B cell (primary cell): ENCODE measurements around the gene THBD. TPM values are rescaled to one million over a fixed set of nuclear protein-coding genes. Genes with fewer than 3 reads are reported as not detected.

Experiments
- ATAC-seq: fragments of 200-7000 bp; cut with Tn5 transposase; one replicate; pipeline ENCODE4 v1.10.0; 2021; ENCODE audit warnings: low read depth, mild to moderate bottlenecking, moderate number of reproducible peaks, moderate library complexity
- CTCF ChIA-PET: fragments of 350-600 bp; sonication (Branson Sonifier 250); formaldehyde crosslinking; loops from one replicate; lab custom pipeline; 2021; ENCODE audit warnings: antibody characterized with exemption, inconsistent platforms; lab: Charles Lee
- POLR2A ChIA-PET: fragments of 350-600 bp; sonication (Branson Sonifier 250); formaldehyde crosslinking; loops from one replicate; lab custom pipeline; 2021; ENCODE audit warnings: antibody characterized with exemption; lab: Charles Lee
- DNase-seq: peaks from one replicate; pipeline ENCODE4 v3.0.0; 2013
- H2AFZ ChIP-seq: 2 replicates; pipeline ENCODE4 v1.6.1; 2012; ENCODE audit warnings: mild to moderate bottlenecking, low read depth, low read length; ENCODE audit not compliant: insufficient read depth, poor library complexity, severe bottlenecking
- H3K27ac ChIP-seq, 2 donors: 1 replicate in 1 of 2; 2 replicates in 1 of 2; pipeline ENCODE4 v1.5.1; 2012 to 2013; ENCODE audit warnings: low read length in 2 of 2, mild to moderate bottlenecking in 2 of 2, moderate library complexity in 1 of 2
- H3K27me3 ChIP-seq, 4 experiments: fragments of 200-600 bp in 1 of 4; sonication (generic) in 1 of 4; replicated peaks in 1 of 4; 1 replicate in 2 of 4; 2 replicates in 2 of 4; pipeline versions ENCODE4 v1.6.1 to v1.7.0; 2013 to 2016; ENCODE audit warnings: low read length in 3 of 4, mild to moderate bottlenecking in 2 of 4, mixed read lengths in 1 of 4, moderate library complexity in 1 of 4; ENCODE audit not compliant: insufficient read depth in 4 of 4, control insufficient read depth in 3 of 4; ENCODE audit errors: control extremely low read depth in 1 of 4
- H3K36me3 ChIP-seq, 2 experiments: replicated peaks in 1 of 2; 1 replicate in 1 of 2; 2 replicates in 1 of 2; pipeline versions ENCODE4 v1.6.1 to v1.7.1; 2013; ENCODE audit warnings: low read length in 1 of 2; ENCODE audit not compliant: insufficient read depth in 2 of 2, control insufficient read depth in 1 of 2; ENCODE audit errors: control extremely low read depth in 1 of 2, extremely low read depth in 1 of 2
- H3K4me1 ChIP-seq, 2 donors: fragments of 200-600 bp in 1 of 2; sonication (generic) in 1 of 2; 1 replicate in 1 of 2; 2 replicates in 1 of 2; pipeline versions ENCODE4 v1.5.1 to v1.6.1; 2013 to 2017; ENCODE audit warnings: low read length in 2 of 2; ENCODE audit not compliant: control insufficient read depth in 2 of 2, insufficient read depth in 2 of 2
- H3K4me2 ChIP-seq: replicated peaks from 2 replicates; pipeline ENCODE3; 2012; ENCODE audit warnings: mild to moderate bottlenecking, low read depth, low read length; ENCODE audit not compliant: poor library complexity, severe bottlenecking
- H3K4me3 ChIP-seq, 5 experiments: fragments of 200-600 bp in 1 of 5; sonication (generic) in 1 of 5; 1 replicate in 3 of 5; 2 replicates in 2 of 5; pipeline versions ENCODE4 v1.5.1 to v1.7.0; 2011 to 2016; ENCODE audit warnings: low read length in 4 of 5, mild to moderate bottlenecking in 4 of 5, low read depth in 2 of 5, control low read depth in 1 of 5, moderate library complexity in 1 of 5; ENCODE audit not compliant: insufficient read depth in 1 of 5; ENCODE audit errors: control extremely low read depth in 1 of 5, extremely low read depth in 1 of 5
- H3K79me2 ChIP-seq: fragments of 200-600 bp; sonication (generic); one replicate; pipeline ENCODE4 v1.6.0; 2016; ENCODE audit warnings: low read length; ENCODE audit not compliant: control insufficient read depth, insufficient read depth
- H3K9ac ChIP-seq: fragments of 200-600 bp; sonication (generic); 2 replicates; pipeline ENCODE4 v1.6.1; 2017; ENCODE audit warnings: mild to moderate bottlenecking, low read length, moderate library complexity
- H3K9me3 ChIP-seq, 3 donors: one replicate each; pipeline versions ENCODE4 v1.6.1 to v1.7.1; 2013; ENCODE audit warnings: low read length in 2 of 3; ENCODE audit not compliant: control insufficient read depth in 2 of 3, insufficient read depth in 1 of 3; ENCODE audit errors: control extremely low read depth in 1 of 3
- H4K20me1 ChIP-seq: 2 replicates; pipeline ENCODE4 v1.6.0; 2012; ENCODE audit warnings: mild to moderate bottlenecking, low read length; ENCODE audit not compliant: insufficient read depth, control insufficient read depth, poor library complexity, severe bottlenecking
- H3K27ac Mint-ChIP-seq: one replicate; pipeline ENCODE4 v1.8.0; 2021; ENCODE audit warnings: mixed read lengths
- H3K27me3 Mint-ChIP-seq: one replicate; pipeline ENCODE4 v1.8.0; 2021; ENCODE audit warnings: mixed read lengths
- H3K4me1 Mint-ChIP-seq: one replicate; pipeline ENCODE4 v1.8.0; 2021; ENCODE audit warnings: mixed read lengths
- H3K4me3 Mint-ChIP-seq: one replicate; pipeline ENCODE4 v1.8.0; 2021; ENCODE audit warnings: mixed read lengths
- H3K9me3 Mint-ChIP-seq: one replicate; pipeline ENCODE4 v1.8.0; 2022; ENCODE audit warnings: mixed read lengths; ENCODE audit not compliant: insufficient read depth
- CTCF ChIP-seq: fragments of 200-600 bp; IDR thresholded peaks from one replicate; pipeline ENCODE4 v1.8.0; 2022; ENCODE audit warnings: antibody characterized with exemption, mild to moderate bottlenecking
- EZH2 ChIP-seq: IDR thresholded peaks from 2 replicates; pipeline ENCODE4 v1.6.1; 2012; ENCODE audit warnings: borderline replicate concordance, low read depth, mild to moderate bottlenecking, moderate library complexity, low read length; ENCODE audit not compliant: insufficient read depth, poor library complexity, severe bottlenecking
- WGBS: methylation state at CpG from one replicate; pipeline ENCODE4 v1.1.5; 2013; ENCODE audit warnings: missing lambda C conversion rate; ENCODE audit not compliant: insufficient coverage; 5-methylcytosine and 5-hydroxymethylcytosine counted together
- intact Hi-C: fragments of 100-400 bp; cut with micrococcal nuclease; formaldehyde crosslinking; loops from one replicate; pipeline ENCODE4 v1.10.0; 2022
- polyA minus RNA-seq: library from RNA; depleted of rRNA, polyadenylated mRNA; stranded (reverse); fragments of >200 nt; gene quantifications from 2 replicates; pipeline ENCODE4 v1.2.3, GENCODE V29; 2012
- polyA plus RNA-seq: library from polyadenylated mRNA; depleted of rRNA; stranded (reverse); fragments of >200 nt; gene quantifications from 2 replicates; pipeline ENCODE4 v1.2.3, GENCODE V29; 2012
- total RNA-seq, 2 donors: library from RNA; stranded (reverse); fragments of 120-200 nt in 1 of 2; gene quantifications; 1 replicate in 1 of 2; 2 replicates in 1 of 2; pipeline versions ENCODE4 v1.2.3 to v1.2.4, GENCODE V29; 2013 to 2022

The THBD gene
- total RNA-seq (not detected in 2 replicates), polyA plus RNA-seq (0.62 and 0.78 TPM in 2 replicates), polyA minus RNA-seq (0.77 and 1.5 TPM in 2 replicates)
- total RNA-seq (2013): 0.28 TPM

- Histone ChIP-seq H2AFZ (no peak within 1 kb of the TSS), H3K4me1 (peaks cover 3 to 4% of the 10 kb centered on the region in 2 donors), H3K4me3 (peak within 1 kb of the TSS in 1 of 5 experiments; percentile 31), H4K20me1 (no peaks in the 10 kb centered on the region), H3K9me3 (peaks cover 0 to 13% (median 0%) of the 10 kb centered on the region in 3 donors), H3K27ac (no peak within 1 kb of the TSS), H3K9ac (no peak within 1 kb of the TSS), H3K79me2 (no peaks in the 10 kb centered on the region), H3K4me2 (peak within 1 kb of the TSS; percentile 42), H3K27me3 (peaks cover 0 to 52% (median 13%) of the 10 kb centered on the region in 4 experiments), H3K36me3 (no peaks in the 10 kb centered on the region)
- DNase-seq (no peak), ATAC-seq (no peak)
- 3% methylated on average over 74 of the region's 79 CpGs for WGBS
- no peak within 1 kb of the TSS for H3K4me3 Mint-ChIP-seq
- no peak within 1 kb of the TSS for H3K27ac Mint-ChIP-seq
- H3K9me3 Mint-ChIP-seq: no peaks in the 10 kb centered on the region
- H3K27me3 Mint-ChIP-seq: peaks cover 40% of the 10 kb centered on the region
- TF ChIP-seq EZH2 (no peak), CTCF (no peak)
- peaks cover 5% of the 10 kb centered on the region for H3K4me1 Mint-ChIP-seq
- ChIA-PET CTCF (no interaction called here), POLR2A (no interaction called here)
- intact Hi-C loops: no loop called here
Measured at GRCh38 chr20:23049201-23050075, at the start of gene THBD. THBD (minus strand) TSS chr20:23049672; CDS start chr20:23049504, 168 bp downstream.
